HK-2 (cell line): ENCODE measurements around the gene PTPRN2.
"Not testable (repeated sequence)": the region's sequence is repeated elsewhere in the genome, so short reads cannot be mapped to it uniquely, and the experiment has no call there.

Experiments
- DNase-seq: peaks from one replicate; pipeline ENCODE4 v3.0.0-alpha.2; 2018; ENCODE audit not compliant: unreplicated experiment

PTPRN2 gene

DNA sequence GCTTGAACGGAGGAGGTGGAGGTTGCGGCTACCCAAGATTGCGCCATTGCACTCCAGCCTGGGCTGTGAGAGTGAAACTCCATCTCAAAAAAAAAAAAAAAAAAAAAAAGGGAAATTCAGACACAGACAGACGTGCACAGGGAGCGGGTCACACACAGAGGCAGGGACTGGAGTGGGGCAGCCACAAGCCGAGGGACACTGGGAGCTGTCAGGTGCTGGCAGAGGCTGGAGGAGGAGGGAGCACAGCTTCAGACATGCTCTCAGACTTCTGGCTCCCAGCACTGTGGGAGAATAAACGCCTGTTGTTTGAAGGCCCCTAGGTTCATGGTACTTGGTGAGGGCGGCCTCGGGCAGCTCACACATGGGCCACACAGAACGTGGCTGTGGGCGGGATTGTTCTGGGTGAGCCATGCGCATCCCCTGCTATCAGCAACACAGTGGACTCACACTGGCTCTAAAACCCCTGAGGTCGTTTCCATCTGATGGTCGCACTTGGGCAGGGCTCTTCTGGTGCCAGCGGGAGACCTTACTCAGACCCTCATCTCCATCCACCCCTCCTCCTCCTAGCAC, 874.9 kb downstream of the PTPRN2 start:
- no peak for DNase-seq

DNA sequence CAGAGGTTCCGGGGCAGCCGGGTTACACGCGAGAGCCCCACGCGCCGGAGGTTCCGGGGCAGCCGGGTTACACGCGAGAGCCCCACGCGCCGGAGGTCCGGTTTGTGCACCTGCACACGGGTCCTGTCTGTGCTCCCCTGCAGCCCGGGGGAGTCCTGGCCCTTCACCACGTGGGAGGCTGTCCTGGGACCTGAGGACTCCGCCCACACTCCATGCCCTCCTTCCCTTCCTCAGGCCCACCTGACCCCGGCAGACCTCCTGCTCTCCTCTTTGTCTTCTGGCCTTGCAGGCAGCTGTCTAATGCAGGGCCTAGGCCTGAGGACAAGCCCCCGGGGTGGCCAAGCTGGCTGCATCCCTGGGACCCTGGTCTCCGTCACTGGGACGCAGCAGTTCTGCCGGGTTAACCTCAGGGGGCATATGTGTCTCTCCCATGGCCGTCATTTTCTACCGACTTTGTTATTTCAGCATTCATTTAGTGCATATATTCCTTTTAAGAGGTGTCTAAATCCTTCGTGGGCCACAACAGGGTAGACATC, 876.2 kb downstream of the PTPRN2 start:
- no peak for DNase-seq

DNA sequence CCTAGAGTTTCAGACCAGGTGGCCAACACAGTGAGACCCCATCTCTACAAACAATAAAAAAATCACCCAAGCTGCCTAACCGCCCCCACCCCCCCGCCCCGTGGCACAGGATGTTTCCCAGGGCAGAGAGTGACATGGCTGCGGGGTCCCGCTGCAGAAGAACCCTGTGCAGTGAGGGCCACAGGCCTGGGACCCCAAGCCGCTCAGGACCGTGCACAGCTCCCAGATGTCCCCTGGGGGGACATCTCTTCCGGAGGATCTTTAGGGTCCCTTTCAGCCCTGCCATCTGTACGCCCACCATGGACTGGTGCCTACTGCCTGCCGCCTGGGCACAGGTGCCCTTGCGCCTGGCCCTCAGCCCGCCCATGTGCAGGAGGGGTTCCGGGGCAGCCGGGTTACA, 877.2 kb downstream of the PTPRN2 start:
- DNase-seq, result no peak

DNA sequence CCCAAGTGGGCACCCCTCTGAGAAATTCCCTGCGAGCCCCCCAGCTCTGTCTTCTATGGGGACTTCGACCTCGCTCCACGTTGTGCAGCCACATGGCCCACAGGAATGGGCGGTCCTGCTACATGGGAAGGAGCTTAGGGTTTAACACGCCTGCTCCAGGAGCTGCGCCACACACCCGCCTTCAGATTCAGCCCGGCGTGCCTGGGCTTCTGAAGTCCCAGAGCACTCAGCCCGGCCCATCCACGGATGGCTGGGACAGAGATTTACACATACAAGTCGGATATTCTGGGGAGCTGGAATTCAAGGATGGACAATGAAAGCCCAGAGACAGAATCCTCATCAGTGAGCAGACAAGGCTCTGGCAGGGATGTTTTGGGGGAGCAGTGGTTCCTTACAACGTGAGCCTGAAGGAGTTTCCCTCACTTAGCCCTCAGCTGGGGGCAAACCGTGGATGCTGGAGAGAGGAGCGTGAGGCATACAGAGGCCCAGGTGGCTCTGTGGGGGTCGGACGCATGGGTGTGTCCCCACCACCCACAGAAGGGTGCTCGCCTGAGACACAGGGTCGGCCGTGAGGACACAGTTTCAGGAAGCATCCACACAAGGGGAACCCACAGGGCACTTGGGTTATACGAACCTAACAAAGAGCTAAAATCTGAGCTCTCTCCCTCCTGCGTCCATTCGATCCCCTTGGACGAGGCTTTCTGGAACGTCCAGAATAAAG, 877.9 kb downstream of the PTPRN2 start:
- no peak for DNase-seq

DNA sequence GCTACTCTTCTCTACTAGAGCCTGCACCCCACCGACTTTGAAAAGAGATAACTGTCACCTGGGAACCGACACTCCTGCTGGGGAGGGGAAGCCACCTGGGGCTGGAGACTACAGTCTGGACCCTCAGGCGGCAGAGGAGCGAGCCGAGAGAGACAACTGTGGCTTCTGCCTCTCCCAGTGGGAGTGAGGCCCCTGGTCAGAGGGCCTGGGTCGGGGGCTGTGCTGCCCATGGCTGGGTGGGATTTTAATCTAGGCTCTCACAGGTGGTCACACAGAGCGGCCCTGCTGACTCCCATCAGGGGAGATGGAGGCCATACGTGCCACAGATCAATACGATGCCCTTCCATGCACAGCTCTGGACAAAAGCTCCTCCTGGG, 878.7 kb downstream of the PTPRN2 start:
- no peak for DNase-seq

DNA sequence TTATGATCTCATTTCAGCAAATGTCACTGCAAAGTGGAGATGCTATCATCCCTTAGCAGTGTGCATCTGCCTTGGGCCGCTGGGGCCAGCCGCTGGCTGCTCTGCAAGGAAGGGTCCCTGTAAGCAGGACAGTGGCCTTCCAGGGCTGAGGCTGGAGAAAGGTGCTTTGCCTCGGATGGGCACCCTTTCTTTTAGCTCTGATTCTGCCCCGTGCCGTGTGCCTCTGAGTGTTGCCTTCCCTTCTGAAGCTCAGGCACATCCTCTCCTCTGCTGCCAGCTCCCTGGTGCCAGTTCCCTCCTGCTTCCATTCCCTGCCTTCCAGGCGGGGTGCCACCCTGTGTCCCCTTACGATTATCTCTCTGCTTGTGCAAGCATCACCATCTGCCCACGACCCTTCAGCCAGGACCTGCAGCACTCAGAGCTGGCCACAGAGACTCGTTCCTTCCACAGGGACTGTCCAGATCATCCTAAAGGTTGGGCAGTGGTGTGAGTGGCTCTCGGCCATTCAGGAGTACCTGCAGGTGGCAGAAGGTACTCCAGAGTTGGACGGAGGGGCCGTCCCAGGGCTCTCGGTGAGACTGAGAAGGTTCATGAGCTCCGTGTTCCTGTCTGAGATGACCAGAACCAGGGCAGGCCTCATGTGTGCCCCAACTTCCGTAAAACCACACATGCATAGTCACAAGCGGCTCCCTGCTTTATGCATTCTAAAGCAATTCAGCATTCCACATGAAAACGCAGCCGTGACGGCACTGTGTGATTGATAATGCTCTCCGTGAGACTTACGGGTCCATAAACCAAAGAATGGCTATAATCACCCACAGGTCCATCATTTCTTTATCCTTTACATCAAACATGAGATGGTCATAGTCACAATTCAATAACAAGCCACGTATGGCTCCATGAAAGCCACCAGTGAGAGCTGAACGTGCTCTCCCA, 879.4 kb downstream of the PTPRN2 start:
- DNase-seq, result no peak

DNA sequence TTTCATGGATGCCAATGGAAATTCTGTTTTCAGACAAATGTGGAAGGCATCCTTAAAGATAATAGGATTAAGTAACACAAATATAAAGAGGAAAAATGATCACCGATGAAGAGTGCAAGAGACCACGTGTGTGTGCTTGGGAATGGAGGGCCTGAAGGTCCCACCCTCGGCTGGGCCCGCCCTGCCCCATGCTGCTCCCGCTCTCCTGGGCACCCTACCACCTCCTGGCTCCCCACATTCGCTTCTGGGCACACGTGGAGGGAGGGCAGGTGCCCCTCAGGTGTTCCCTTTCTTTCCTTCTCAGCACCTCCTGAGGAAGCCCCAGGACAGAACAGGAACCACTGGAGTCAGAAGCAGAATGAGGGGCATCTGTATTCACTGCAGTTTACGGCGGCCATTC, 883.3 kb downstream of the PTPRN2 start:
- no peak for DNase-seq

DNA sequence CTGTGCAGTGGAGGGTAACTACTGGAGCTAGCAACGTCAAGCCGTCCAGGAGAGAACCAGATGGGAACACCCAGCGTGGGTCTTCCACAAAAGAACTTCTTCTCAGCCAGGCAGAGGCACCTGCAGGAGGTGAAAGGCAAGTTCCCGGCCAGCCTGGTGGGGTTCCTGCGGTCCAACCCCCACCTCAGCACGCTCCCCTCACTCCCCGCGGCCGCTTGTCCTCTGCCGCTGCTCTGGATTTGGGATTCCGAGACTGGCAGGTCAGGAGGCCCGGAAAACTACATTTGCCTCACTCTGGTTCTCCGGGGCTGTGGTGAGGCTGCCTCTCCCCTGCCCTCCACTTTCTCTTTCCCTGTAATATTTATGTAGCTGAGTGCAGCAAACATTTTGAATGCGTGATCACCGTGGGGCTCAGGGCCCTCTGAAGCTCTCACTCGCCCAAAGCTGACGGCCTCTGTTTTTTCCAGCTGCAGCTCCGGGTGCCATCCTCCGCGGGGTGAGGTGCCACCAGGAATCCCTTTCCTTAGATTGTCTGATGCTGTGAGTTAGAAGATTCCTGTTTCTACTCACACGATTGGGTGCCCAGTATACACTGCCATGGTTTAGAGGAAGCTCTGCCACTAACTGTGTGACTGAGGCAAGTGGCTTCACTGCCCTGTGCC, 884.0 kb downstream of the PTPRN2 start:
- no peak for DNase-seq

DNA sequence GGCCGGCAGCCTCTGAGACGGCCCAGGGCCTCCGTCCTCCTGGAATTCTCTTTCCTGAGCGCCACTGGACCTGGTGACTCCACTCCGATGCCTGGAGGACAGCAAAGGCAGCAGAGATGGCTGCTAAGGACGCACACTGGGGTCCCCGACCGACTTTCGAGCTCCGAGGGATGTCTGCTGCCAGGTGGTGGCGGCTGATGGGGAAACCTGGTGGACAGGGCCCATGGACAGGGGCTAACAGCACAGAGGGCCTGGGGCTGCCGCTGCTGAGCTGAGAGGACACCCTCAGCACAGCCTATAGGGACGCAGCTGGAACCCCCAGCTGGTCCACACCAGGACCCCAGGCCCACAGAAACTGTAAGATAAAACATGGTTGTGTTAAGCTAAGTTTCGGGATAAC, 884.5 kb downstream of the PTPRN2 start:
- no peak for DNase-seq

DNA sequence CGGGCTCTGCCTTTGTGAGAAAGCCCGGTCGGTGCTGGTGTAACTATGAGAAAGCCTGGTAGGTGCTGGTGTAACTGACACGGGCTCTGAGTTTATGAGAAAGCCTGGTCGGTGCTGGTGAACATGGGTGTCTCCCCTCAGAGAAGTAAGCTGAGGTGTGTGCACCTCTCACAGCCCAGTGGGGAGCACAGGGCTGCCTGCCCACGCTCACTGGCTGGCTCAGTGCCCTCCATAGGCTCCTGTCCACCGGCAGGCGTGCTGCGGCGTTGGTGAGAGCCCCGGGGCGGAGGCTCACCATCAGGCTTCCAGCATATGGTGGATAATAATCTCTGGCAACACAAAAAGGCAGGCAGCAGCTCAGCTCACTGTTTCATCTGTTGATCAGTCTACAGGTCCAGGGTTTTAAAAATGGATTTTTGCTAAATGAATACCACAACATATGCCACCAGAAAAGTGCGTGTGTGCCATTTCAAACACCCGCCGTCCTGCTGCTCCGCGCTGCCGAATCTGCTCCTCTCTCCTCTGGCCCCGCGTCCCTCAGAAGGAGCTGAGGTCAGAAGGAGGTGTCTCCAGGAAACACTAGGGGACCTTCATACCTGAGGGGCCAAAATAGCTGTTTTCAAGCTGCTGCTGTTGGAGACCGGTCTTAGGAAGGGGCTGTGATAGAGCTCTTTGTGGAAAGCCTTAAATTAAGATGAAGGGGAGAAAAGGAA, 885.2 kb downstream of the PTPRN2 start:
- DNase-seq, result no peak

DNA sequence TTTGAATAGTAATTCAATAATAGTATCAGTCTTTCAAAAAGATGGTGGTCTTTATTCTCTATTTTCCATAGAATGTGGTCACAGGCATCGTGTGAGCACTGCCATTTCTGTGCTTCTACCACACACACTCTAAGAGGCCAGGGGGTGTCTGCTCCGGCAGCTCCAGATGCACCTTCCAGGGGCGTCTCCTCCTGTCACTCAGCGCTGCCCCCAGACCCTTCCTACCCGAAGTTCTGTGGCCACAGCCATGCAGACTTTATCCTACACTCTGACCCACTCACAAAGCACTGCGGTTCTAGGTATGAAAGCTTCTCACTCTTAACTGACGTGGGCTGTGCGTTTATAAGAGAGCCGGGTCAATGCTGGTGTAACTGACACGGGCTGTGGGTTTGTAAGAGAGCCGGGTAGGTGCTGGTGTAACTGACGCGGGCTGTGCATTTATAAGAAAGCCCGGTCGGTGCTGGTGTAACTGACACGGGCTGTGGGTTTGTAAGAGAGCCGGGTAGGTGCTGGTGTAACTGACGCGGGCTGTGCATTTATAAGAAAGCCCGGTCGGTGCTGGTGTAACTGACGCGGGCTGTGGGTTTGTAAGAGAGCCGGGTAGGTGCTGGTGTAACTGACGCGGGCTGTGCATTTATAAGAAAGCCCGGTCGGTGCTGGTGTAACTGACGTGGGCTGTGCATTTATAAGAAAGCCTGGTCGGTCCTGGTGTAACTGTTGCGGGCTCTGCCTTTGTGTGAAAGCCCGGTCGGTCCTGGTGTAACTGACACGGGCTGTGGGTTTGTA, 886.0 kb downstream of the PTPRN2 start:
- not testable (repeated sequence) for DNase-seq

DNA sequence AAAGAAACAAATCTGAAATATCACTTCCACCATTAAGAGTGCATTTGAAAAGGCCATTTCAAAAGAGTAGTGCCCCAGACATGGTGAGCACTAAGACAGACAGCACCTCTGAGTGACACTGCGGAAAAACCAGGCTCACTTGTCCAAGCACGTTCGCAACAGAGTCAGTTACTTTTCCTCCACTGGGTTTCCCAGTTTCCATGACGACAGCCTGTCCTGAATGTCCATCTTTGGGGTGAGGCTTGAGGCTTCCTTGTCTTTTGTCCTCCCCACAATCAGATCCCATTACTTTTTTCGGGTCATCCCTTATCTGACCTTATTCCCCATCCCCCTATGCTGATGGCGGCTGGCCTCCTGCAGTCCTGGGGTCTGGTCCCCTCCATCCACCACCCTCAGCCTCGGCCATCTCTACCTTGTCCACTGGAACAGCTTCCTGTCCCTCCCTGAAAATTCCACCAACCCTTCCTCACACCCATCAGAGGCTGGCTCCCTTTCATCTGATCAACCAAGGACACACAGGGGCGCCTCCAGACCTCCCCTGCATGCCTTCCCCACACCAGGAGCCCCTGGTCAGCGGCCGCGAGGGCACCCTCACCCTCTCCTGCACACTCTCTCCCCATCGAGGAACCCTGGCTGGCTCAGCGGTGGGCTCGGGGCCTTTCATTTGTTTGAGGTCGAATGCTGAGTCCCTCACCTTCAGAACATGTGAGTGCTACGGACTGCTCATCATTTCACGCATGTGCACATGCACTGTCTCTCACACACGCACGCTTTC, 887.2 kb downstream of the PTPRN2 start:
- no peak for DNase-seq

DNA sequence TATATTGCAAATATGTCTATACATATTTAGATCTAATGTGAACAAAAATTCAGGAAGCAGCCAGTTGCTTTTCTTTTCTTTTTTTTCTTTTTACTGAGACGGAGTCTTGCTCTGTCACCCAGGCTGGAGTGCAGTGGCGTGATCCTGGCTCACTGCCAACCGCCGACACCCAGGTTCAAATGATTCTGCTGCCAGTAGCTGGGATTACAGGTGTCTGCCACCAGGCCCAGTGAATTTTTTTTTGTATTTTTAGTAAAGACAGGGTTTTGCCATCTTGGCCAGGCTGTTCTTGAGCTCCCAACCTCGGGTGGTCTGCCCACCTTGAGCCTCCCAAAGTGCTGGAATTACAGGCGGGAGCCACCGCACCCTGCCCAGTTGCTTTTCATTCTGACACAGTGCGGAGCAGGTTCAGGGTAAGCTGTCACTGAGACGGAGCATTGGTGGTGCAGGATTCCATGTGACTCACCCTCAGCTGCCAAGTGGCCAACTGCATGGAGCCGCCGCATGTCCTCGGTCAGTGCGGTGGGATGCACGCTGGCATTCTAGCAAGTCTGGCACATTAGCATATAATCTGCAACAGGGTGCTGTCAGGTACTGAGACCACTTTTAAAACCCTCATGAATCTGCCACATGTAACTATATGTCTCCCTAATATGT, 888.1 kb downstream of the PTPRN2 start:
- DNase-seq, result no peak

DNA sequence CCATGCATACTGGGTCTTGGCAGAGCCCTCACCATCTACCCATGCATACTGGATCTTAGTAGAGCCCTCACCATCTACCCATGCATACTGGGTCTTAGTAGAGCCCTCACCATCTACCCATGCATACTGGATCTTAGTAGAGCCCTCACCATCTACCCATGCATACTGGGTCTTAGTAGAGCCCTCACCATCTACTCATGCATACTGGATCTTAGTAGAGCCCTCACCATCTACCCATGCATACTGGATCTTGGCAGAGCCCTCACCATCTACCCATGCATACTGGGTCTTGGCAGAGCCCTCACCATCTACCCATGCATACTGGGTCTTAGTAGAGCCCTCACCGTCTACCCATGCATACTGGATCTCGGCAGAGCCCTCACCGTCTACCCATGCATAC, 890.3 kb downstream of the PTPRN2 start:
- DNase-seq, result not testable (repeated sequence)

DNA sequence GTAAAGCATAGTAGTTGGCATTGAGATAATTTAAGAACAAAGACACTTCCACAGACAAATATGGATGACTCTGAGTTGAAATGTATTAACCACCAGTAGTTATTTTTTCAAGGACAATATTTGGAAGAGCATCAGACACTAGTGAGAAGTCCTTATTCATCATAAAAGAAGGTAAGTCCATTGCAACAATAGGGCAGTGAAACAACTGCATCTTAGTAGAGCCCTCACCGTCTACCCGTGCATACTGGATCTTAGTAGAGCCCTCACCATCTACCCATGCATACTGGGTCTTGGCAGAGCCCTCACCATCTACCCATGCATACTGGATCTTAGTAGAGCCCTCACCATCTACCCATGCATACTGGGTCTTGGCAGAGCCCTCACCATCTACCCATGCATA, 892.0 kb downstream of the PTPRN2 start:
- not testable (repeated sequence) for DNase-seq

DNA sequence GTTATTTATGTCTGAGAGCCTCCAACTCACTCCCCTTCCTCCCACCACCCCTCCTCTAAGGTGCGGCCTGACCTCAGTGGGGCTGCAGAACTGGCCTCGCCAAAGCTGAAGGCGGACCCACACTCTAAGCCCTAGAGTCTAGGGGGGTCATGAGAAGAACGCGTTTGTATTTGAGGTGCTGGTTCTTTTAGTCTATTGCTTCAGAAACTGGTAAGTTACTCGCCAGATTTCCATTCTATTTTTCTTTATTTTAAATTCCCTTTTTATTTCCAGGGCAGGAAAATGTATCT, 893.3 kb downstream of the PTPRN2 start:
- DNase-seq, result no peak

DNA sequence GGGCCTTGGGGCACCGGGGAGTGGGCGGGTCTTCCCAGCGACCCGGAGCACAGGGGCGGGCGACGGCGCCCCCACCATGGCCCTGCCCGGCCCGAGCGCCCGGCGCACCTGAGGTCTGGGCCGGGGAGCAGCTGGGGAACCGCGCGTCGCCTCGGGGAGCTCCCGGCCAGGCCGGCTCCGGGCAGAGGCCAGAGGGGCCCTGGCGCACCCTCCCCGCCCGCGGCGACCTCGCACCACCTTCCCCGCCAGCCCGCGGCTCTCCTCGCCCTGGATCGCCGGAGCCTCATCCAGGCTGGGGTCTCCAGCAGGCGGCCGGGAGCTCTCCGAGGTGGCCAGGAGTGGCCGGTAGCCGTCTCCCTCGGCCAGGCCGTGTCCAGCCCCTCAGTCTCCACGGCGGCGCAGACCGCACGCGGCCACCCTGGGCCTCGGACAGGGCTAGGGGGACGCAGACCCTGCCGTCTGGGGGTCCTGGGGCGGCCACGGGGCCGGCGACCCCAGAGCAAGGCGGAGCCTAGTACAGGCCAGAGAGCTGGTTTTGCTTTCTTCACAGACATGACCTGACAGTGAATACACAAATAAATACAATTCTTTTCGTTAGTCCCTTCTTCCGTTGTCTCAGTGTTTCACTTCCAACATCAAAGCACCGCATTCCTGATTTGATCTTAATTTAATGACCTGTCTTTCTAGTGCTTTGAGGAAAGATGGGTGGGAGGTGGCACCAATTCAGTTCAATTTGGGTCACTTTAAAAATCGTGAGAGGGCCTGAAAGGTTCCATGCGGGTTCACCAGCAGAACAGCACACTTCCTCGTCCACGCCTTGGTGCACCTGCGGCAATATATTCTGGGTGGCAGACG, 893.9 kb downstream of the PTPRN2 start:
- DNase-seq, result no peak

DNA sequence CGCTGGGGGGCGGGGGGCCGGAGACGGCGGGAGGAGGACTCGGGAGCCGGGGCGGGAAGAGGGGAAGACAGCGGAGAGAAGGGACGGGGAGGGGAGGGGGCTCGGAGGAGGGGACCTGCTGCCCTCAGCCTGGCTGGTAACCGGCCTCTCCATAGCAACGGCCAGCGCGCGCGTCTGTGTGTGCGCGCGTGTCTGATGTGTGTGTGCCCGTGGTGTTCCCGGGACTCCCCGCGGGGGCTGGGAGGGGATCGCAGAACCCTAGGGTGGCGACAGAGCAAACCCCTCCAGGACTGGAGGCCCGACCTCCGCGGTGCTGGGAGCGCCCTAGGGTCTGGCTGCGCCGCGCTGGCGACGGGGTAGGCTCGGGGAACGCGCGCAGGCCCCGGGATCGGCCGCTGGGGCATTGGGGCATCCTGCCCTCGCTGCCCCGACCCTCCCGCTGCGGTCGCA, 894.5 kb downstream of the PTPRN2 start:
- no peak for DNase-seq
